HEK293 (cell line): ENCODE results near the gene HMGCS1.

Source experiments
- GLI4 ChIP-seq: fragments of 450-650 bp; formaldehyde crosslinking; IDR thresholded peaks from 2 replicates; pipeline ENCODE4 v1.5.1; 2016; ENCODE audit warnings: missing biosample characterization, missing genetic modification characterization
- KLF8 ChIP-seq: fragments of 450-650 bp; formaldehyde crosslinking; IDR thresholded peaks from 2 replicates; pipeline ENCODE4 v1.5.1; 2016; ENCODE audit warnings: missing biosample characterization, missing genetic modification characterization
- SP3 ChIP-seq: fragments of 450-650 bp; formaldehyde crosslinking; IDR thresholded peaks from 2 replicates; pipeline ENCODE4 v1.5.1; 2016; ENCODE audit warnings: missing biosample characterization, missing genetic modification characterization
- YY2 ChIP-seq: fragments of 450-650 bp; formaldehyde crosslinking; IDR thresholded peaks from 2 replicates; pipeline ENCODE4 v1.5.1; 2016; ENCODE audit warnings: missing biosample characterization, missing genetic modification characterization
- ZBTB21 ChIP-seq: fragments of 450-650 bp; formaldehyde crosslinking; IDR thresholded peaks from 2 replicates; pipeline ENCODE4 v1.5.1; 2017; ENCODE audit warnings: missing biosample characterization, missing genetic modification characterization
- ZBTB8A ChIP-seq: fragments of 450-650 bp; formaldehyde crosslinking; IDR thresholded peaks from 2 replicates; pipeline ENCODE4 v1.5.1; 2016; ENCODE audit warnings: missing biosample characterization, missing genetic modification characterization
- ZFP37 ChIP-seq: fragments of 450-650 bp; formaldehyde crosslinking; IDR thresholded peaks from 2 replicates; pipeline ENCODE4 v1.5.1; 2016; ENCODE audit warnings: missing biosample characterization, missing genetic modification characterization
- ZFP69B ChIP-seq: fragments of 450-650 bp; formaldehyde crosslinking; IDR thresholded peaks from 2 replicates; pipeline ENCODE4 v1.5.1; 2016; ENCODE audit warnings: missing biosample characterization, missing genetic modification characterization
- ZNF155 ChIP-seq: fragments of 450-650 bp; formaldehyde crosslinking; IDR thresholded peaks from 2 replicates; pipeline ENCODE4 v1.5.1; 2016; ENCODE audit warnings: missing biosample characterization, missing genetic modification characterization
- ZNF157 ChIP-seq: fragments of 450-650 bp; formaldehyde crosslinking; IDR thresholded peaks from 2 replicates; pipeline ENCODE4 v1.5.1; 2016; ENCODE audit warnings: missing biosample characterization, missing genetic modification characterization
- ZNF274 ChIP-seq, 2 experiments: fragments of 200-500 bp in 1 of 2; fragments of 450-650 bp in 1 of 2; sonication (Bioruptor generic) in 1 of 2; formaldehyde crosslinking in 1 of 2; IDR thresholded peaks; 2 replicates each; pipeline versions ENCODE4 v1.5.1 to v1.6.1; 2014 to 2016; ENCODE audit warnings: borderline replicate concordance in 1 of 2, inconsistent platforms in 1 of 2, low read length in 1 of 2, missing biosample characterization in 1 of 2, missing genetic modification characterization in 1 of 2
- ZNF354C ChIP-seq: fragments of 450-650 bp; formaldehyde crosslinking; IDR thresholded peaks from 2 replicates; pipeline ENCODE4 v1.5.1; 2016; ENCODE audit warnings: missing biosample characterization, missing genetic modification characterization, low read depth, borderline replicate concordance
- ZNF394 ChIP-seq: fragments of 450-650 bp; formaldehyde crosslinking; IDR thresholded peaks from 2 replicates; pipeline ENCODE4 v1.5.1; 2016; ENCODE audit warnings: missing biosample characterization, missing genetic modification characterization, mild to moderate bottlenecking, moderate library complexity, borderline replicate concordance
- ZNF549 ChIP-seq: fragments of 450-650 bp; IDR thresholded peaks from 2 replicates; pipeline ENCODE4 v1.5.1; 2018; ENCODE audit warnings: missing biosample characterization, missing genetic modification characterization, mild to moderate bottlenecking, inconsistent platforms, moderate library complexity
- ZNF555 ChIP-seq: fragments of 450-650 bp; formaldehyde crosslinking; conservative IDR thresholded peaks from 2 replicates; pipeline ENCODE4 v1.5.1; 2017; ENCODE audit warnings: missing biosample characterization, mild to moderate bottlenecking, missing genetic modification characterization, inconsistent platforms
- ZNF600 ChIP-seq: fragments of 450-650 bp; formaldehyde crosslinking; IDR thresholded peaks from 2 replicates; pipeline ENCODE4 v1.5.1; 2016; ENCODE audit warnings: missing biosample characterization, missing genetic modification characterization
- ZNF670 ChIP-seq: fragments of 450-650 bp; formaldehyde crosslinking; IDR thresholded peaks from 2 replicates; pipeline ENCODE4 v1.5.1; 2016; ENCODE audit warnings: missing biosample characterization, missing genetic modification characterization, low read depth
- ZNF843 ChIP-seq: fragments of 450-650 bp; formaldehyde crosslinking; IDR thresholded peaks from 2 replicates; pipeline ENCODE4 v1.5.1; 2016; ENCODE audit warnings: missing biosample characterization, missing genetic modification characterization
- TF ChIP-seq, protein P1 (sequence below): fragments of 450-650 bp; formaldehyde crosslinking; conservative IDR thresholded peaks from 2 replicates; pipeline ENCODE4 v1.5.1; 2016; ENCODE audit warnings: low read depth, missing biosample characterization, missing genetic modification characterization
- TF ChIP-seq, protein P2 (sequence below): fragments of 450-650 bp; formaldehyde crosslinking; IDR thresholded peaks from 2 replicates; pipeline ENCODE4 v1.5.1; 2017; ENCODE audit warnings: missing biosample characterization, missing genetic modification characterization
- TF ChIP-seq, protein P3 (sequence below): fragments of 450-650 bp; formaldehyde crosslinking; IDR thresholded peaks from 2 replicates; pipeline ENCODE4 v1.5.1; 2017; ENCODE audit warnings: missing biosample characterization, missing genetic modification characterization
- TF ChIP-seq, protein P4 (sequence below): IDR thresholded peaks from 2 replicates; pipeline ENCODE4 v1.6.1; 2011; ENCODE audit warnings: mild to moderate bottlenecking, low read depth, low read length, borderline replicate concordance
- TF ChIP-seq, protein P5 (sequence below): fragments of 450-650 bp; formaldehyde crosslinking; IDR thresholded peaks from 2 replicates; pipeline ENCODE4 v1.5.1; 2016; ENCODE audit warnings: missing biosample characterization, missing genetic modification characterization
- TF ChIP-seq, protein P6 (sequence below): fragments of 450-650 bp; formaldehyde crosslinking; IDR thresholded peaks from 2 replicates; pipeline ENCODE4; 2016; ENCODE audit warnings: missing biosample characterization, missing genetic modification characterization
- TF ChIP-seq, protein P7 (sequence below): fragments of 450-650 bp; formaldehyde crosslinking; IDR thresholded peaks from 2 replicates; pipeline ENCODE4 v1.5.1; 2016; ENCODE audit warnings: missing biosample characterization, missing genetic modification characterization, borderline replicate concordance

HMGCS1 gene

DNA sequence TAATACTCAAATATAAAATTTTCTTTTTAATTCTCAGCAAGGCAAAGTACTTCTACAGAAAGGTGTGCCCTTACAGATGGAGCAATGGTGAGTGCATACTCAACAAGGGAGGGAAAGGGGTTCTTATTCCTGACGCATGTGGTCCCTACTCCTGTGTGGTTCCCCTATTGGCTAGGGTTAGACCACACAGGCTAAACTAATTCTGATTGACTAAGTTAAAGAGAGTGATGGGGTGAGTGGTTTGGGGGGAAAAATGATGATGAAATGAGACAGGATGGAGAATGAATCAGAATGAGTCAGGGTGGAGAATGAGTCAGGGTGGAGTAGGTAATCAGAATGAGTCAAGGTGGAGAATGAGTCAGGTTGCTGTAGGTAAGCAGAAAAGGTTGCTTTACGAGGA lies 22.9 kb upstream of the HMGCS1 start (continued):
- TF ChIP-seq, protein P1, sequence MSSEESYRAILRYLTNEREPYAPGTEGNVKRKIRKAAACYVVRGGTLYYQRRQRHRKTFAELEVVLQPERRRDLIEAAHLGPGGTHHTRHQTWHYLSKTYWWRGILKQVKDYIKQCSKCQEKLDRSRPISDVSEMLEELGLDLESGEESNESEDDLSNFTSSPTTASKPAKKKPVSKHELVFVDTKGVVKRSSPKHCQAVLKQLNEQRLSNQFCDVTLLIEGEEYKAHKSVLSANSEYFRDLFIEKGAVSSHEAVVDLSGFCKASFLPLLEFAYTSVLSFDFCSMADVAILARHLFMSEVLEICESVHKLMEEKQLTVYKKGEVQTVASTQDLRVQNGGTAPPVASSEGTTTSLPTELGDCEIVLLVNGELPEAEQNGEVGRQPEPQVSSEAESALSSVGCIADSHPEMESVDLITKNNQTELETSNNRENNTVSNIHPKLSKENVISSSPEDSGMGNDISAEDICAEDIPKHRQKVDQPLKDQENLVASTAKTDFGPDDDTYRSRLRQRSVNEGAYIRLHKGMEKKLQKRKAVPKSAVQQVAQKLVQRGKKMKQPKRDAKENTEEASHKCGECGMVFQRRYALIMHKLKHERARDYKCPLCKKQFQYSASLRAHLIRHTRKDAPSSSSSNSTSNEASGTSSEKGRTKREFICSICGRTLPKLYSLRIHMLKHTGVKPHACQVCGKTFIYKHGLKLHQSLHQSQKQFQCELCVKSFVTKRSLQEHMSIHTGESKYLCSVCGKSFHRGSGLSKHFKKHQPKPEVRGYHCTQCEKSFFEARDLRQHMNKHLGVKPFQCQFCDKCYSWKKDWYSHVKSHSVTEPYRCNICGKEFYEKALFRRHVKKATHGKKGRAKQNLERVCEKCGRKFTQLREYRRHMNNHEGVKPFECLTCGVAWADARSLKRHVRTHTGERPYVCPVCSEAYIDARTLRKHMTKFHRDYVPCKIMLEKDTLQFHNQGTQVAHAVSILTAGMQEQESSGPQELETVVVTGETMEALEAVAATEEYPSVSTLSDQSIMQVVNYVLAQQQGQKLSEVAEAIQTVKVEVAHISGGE (tag by site-specific recombination): no peak
- TF ChIP-seq, protein P2, sequence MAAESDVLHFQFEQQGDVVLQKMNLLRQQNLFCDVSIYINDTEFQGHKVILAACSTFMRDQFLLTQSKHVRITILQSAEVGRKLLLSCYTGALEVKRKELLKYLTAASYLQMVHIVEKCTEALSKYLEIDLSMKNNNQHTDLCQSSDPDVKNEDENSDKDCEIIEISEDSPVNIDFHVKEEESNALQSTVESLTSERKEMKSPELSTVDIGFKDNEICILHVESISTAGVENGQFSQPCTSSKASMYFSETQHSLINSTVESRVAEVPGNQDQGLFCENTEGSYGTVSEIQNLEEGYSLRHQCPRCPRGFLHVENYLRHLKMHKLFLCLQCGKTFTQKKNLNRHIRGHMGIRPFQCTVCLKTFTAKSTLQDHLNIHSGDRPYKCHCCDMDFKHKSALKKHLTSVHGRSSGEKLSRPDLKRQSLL (tag by site-specific recombination): no peak
- no peak for TF ChIP-seq ZNF394 (tag by site-specific recombination)
- TF ChIP-seq ZNF549 (tag by site-specific recombination): no peak
- TF ChIP-seq, protein P3, sequence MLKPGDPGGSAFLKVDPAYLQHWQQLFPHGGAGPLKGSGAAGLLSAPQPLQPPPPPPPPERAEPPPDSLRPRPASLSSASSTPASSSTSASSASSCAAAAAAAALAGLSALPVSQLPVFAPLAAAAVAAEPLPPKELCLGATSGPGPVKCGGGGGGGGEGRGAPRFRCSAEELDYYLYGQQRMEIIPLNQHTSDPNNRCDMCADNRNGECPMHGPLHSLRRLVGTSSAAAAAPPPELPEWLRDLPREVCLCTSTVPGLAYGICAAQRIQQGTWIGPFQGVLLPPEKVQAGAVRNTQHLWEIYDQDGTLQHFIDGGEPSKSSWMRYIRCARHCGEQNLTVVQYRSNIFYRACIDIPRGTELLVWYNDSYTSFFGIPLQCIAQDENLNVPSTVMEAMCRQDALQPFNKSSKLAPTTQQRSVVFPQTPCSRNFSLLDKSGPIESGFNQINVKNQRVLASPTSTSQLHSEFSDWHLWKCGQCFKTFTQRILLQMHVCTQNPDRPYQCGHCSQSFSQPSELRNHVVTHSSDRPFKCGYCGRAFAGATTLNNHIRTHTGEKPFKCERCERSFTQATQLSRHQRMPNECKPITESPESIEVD (tag by site-specific recombination): no peak
- TF ChIP-seq ZNF354C (tag by site-specific recombination): 0 out of 2 replicates have a peak, but pooled peaks have one; percentile 23
- TF ChIP-seq ZNF670 (tag by site-specific recombination): no peak
- peak; percentile 98 for TF ChIP-seq ZFP37 (tag by site-specific recombination)
- TF ChIP-seq ZFP69B (tag by site-specific recombination): peak; percentile 54; the same call in 1 of the 2 replicates
- peak; percentile 19; the same call in 1 of the 2 replicates for TF ChIP-seq ZNF555 (tag by site-specific recombination)
- 0 out of 2 replicates have a peak, but pooled peaks have one; percentile 17 for TF ChIP-seq YY2 (tag by site-specific recombination)
- TF ChIP-seq, protein P4, sequence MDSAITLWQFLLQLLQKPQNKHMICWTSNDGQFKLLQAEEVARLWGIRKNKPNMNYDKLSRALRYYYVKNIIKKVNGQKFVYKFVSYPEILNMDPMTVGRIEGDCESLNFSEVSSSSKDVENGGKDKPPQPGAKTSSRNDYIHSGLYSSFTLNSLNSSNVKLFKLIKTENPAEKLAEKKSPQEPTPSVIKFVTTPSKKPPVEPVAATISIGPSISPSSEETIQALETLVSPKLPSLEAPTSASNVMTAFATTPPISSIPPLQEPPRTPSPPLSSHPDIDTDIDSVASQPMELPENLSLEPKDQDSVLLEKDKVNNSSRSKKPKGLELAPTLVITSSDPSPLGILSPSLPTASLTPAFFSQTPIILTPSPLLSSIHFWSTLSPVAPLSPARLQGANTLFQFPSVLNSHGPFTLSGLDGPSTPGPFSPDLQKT: no peak
- no peak for TF ChIP-seq ZNF274 (IDR thresholded peaks at IDR 0.05; ENCODE audit: low read length)
- no peak for TF ChIP-seq ZNF274 (tag by site-specific recombination; IDR thresholded peaks at IDR 0.05; ENCODE audit: borderline replicate concordance)
- peak; percentile 63; the same call in 1 of the 2 replicates for TF ChIP-seq ZNF155 (tag by site-specific recombination)
- peak; percentile 53 for TF ChIP-seq SP3
- no peak for TF ChIP-seq ZBTB8A
- peak; percentile 66; the same call in 1 of the 2 replicates for TF ChIP-seq ZBTB21
- no peak for TF ChIP-seq ZNF157 (tag by site-specific recombination)
- no peak for TF ChIP-seq ZNF600
- TF ChIP-seq ZNF843: no peak
- TF ChIP-seq, protein P5, sequence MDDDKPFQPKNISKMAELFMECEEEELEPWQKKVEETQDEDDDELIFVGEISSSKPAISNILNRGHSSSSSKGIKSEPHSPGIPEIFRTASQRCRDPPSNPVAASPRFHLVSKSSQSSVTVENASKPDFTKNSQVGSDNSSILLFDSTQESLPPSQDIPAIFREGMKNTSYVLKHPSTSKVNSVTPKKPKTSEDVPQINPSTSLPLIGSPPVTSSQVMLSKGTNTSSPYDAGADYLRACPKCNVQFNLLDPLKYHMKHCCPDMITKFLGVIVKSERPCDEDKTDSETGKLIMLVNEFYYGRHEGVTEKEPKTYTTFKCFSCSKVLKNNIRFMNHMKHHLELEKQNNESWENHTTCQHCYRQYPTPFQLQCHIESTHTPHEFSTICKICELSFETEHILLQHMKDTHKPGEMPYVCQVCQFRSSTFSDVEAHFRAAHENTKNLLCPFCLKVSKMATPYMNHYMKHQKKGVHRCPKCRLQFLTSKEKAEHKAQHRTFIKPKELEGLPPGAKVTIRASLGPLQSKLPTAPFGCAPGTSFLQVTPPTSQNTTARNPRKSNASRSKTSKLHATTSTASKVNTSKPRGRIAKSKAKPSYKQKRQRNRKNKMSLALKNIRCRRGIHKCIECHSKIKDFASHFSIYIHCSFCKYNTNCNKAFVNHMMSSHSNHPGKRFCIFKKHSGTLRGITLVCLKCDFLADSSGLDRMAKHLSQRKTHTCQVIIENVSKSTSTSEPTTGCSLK (tag by site-specific recombination): no peak
- TF ChIP-seq, protein P6, sequence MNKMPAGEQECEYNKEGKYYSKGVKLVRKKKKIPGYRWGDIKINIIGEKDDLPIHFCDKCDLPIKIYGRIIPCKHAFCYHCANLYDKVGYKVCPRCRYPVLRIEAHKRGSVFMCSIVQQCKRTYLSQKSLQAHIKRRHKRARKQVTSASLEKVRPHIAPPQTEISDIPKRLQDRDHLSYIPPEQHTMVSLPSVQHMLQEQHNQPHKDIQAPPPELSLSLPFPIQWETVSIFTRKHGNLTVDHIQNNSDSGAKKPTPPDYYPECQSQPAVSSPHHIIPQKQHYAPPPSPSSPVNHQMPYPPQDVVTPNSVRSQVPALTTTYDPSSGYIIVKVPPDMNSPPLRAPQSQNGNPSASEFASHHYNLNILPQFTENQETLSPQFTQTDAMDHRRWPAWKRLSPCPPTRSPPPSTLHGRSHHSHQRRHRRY (tag by site-specific recombination): no peak
- TF ChIP-seq, protein P7, sequence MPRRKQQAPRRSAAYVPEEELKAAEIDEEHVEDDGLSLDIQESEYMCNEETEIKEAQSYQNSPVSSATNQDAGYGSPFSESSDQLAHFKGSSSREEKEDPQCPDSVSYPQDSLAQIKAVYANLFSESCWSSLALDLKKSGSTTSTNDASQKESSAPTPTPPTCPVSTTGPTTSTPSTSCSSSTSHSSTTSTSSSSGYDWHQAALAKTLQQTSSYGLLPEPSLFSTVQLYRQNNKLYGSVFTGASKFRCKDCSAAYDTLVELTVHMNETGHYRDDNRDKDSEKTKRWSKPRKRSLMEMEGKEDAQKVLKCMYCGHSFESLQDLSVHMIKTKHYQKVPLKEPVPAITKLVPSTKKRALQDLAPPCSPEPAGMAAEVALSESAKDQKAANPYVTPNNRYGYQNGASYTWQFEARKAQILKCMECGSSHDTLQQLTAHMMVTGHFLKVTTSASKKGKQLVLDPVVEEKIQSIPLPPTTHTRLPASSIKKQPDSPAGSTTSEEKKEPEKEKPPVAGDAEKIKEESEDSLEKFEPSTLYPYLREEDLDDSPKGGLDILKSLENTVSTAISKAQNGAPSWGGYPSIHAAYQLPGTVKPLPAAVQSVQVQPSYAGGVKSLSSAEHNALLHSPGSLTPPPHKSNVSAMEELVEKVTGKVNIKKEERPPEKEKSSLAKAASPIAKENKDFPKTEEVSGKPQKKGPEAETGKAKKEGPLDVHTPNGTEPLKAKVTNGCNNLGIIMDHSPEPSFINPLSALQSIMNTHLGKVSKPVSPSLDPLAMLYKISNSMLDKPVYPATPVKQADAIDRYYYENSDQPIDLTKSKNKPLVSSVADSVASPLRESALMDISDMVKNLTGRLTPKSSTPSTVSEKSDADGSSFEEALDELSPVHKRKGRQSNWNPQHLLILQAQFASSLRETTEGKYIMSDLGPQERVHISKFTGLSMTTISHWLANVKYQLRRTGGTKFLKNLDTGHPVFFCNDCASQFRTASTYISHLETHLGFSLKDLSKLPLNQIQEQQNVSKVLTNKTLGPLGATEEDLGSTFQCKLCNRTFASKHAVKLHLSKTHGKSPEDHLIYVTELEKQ (tag by site-specific recombination): peak; percentile 61; the same call in 1 of the 2 replicates
- TF ChIP-seq KLF8: peak; percentile 68
- TF ChIP-seq GLI4 (tag by site-specific recombination): no peak
